C1 segment of cervical spinal cord (tissue), 14 donors: Measurements from ENCODE around the gene KIT.
A peak's percentile ranks its signal among the peaks of the same experiment; 100 is the strongest.

ENCODE experiments used
- DNase-seq, 14 donors: peaks; one replicate each; lab custom pipeline; 2025; lab: John Stamatoyannopoulos, UW

KIT gene

DNA sequence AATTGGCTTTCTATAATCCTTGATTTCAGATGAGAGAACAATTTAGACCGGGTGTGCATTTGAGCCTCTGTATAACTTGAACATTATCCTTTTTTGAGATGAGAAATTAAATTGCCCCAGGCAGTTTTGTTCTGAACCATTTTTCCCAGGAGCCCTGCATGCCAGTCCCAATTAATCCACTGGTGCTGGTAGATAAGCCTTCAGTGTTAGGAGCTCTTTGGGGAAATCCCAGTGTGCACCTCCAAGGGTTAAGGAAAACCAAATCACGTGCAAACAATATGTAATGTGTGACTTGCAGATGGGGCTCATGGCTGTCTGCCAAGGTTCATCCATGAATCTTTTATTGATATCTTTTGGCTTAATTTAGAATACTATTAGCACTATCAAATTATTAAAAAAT is 43.2 kb downstream of the KIT start:
- no peak for DNase-seq

DNA sequence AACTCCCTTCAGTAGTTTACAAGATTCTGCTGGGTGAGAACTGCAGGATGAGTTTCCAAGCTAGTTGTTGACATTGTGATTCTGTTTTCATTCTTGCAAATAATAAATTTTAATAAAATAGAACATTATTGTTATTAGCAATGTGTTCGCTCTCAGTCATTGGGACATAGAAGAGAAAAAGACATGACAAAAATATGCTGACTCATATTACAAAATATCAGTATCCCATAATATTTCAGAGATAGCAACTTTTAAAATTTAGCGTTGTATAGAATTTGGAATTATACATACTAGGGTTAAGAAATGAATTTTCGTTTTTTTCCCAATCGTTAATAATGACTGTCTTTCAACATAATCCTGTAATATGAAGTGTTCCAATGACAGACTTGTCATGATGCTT is 45.4 kb downstream of the KIT start:
- no peak for DNase-seq

DNA sequence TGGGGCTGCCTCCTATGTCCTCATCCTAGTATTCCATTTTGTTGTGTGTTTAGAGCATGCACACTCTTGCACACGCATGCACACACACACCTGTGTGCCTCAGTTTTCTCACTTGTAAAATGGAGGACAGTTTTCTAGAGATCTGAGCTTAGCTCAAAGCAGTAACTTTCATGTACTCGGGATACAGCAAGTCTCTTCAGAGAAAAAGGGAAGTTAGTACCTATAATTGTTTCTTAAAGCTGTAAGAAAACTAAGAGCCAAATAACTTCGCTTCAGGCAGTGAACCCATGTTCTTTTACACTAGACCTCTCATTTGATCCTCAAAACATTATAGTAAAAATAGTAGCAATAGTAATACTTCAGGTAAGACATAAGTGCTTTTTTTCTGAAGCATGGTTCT is 49.6 kb downstream of the KIT start:
- DNase-seq = no peak

DNA sequence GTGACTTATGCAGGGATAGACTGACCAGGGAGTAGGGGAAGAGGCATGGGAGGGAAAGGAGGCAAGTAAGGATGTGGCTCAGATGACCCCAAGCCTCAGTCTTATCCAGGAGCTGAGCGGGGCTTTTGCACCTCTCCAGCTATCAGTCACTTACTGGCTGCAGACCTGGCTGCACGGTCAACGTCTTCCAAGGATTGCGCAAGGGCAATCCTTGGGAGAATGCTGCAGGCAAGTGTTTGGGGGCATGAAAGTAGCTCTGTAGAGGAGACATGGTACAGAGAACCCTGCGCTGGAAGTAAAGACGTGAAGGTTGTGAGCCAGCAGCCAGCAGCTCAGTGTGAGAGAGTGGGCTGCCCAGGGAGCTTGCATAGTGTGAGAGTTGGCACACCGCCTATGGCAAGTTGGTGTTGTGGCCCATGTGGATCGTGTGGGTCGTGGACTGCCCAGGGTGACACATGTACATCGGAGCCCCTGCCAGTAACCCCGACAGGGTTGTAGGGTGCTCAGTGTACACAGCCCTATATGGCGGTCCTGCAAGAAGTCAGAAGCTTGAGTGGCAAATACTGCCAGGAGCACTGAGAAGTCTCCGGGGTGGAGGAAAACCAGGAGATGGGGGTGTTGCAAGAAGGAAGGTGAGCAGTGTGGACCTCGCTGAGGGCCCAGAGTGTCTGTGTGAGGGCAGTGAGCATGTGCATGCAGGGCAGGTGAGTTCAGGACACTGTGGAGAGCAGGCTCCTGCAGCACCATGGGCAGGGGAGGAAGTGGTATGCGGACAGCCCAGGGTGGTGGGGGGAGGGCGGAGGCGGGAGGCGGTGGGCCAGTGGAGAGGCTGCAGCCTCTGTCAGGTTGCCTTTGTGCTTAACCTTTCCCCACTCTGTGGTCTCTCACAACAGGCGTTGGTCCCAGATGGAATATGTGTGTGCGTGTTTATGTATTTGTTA is 50.9 kb downstream of the KIT start:
- DNase-seq = no peak

DNA sequence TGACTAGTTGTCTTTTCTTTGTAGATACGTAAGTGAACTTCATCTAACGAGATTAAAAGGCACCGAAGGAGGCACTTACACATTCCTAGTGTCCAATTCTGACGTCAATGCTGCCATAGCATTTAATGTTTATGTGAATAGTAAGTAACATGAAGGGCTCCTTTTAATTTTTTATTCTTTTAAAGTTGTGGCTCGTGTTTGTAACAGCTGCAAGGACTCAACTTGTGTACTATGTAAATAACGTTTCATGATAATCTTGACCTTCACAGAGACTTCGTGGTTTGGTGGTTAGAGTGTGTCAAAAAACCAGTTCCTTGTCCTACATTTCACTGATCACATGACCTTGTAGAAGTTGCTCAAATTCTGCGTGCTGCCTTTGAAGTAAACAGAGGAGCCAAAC is 51.6 kb downstream of the KIT start:
- DNase-seq = no peak

DNA sequence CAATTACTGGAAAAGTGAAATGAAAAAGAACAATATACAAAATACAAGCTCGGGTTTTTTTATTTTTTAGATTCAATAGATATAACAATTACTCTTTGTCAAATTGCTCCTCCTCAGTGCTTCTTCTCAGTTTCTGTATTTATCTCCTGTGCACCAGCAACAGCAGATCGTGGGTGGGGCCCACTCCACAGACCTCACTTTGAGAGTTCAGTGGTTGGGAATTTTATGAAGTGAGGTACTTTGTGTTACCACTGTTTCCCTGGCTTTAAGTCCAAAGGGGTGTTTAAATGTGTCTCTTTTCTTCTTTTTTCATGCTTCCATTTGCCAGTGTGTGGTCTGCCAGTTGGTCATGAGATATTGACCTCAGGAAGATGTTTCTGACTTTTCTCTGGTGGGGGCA is 54.4 kb downstream of the KIT start:
- DNase-seq = no peak

DNA sequence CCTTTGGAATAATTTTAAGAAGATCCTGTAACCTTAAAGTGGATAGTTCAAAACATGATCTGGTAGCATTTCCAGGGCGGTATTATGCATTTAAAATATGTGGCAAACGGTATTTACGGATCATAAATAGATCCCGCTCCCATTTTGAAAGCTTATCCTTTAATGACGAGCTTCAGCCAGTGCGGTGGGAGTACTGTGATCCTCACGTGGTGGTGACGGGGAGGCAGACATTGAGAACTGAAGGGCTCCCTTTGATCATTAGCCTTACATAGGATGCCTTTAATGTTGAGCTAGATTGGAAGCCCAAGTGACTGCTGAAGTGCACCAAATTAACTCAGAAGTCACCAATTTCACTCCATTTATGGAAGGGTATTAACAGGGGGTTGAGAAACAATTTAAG is 56.9 kb downstream of the KIT start:
- no peak for DNase-seq

DNA sequence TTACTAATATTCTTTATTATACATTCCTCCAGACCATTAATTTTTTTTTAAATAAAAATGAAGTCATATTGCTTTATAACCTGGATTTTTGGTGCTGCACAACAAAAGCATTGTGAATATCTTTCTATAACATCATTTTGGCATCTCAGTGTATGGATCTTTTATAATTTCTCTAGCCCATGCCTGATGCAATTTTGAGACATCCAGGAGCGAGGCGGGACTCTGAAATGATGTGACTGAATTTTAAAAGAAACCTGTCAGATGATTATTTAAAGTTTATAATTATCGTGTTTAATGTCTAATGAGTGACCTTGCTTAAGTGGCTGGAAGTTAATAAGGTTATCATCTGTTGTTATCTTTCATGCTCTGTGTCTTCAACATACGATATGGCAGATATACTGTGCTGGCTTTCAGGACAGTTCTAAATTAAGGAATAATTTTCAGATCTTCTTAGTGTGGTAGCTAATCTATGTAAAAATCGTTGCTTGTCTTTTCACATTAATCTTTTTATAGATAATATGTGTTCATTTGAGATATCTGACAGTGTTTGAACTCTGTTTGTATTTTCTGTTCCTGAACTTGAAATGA is 58.8 kb downstream of the KIT start:
- DNase-seq = no peak

DNA sequence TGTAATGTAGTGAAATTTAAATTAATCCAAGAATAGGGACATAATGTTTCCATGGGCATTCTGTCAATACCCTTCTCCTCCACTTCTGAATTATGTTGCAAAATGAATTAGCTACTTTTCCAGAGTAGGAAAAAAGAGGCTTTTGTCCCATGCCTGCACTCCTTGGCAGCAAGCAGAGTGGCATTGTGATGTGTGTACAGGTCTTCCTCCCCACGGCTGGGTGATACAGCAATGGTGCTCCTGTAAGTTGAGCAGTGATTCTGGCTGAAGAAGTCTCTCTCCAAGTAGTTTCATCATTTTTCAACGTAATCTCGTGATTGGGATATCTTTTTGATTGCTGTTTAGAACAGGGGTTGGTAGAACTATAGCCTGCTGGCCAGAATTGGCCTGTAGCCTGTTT is 59.9 kb downstream of the KIT start:
- peak in 2 of 14 donors; percentile 5 to 27 for DNase-seq

DNA sequence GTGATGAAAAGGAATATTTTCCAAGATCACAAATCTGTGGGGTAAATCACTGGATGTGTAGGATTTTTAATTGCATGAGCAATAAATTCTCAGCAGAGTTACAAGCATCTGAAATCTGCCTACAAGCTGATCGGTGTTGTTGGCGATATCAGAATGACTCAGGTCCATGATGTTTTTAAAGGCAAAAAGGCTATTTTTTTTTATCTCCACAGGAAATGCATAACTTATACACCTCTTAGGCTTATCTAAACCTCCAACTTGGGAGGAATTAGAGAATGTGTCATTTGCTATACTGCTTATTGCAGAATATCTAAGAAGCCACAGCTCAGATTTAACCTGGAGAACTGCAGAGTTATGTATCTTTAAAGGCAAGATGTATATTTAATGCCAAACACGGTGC is 61.6 kb downstream of the KIT start:
- DNase-seq = no peak

DNA sequence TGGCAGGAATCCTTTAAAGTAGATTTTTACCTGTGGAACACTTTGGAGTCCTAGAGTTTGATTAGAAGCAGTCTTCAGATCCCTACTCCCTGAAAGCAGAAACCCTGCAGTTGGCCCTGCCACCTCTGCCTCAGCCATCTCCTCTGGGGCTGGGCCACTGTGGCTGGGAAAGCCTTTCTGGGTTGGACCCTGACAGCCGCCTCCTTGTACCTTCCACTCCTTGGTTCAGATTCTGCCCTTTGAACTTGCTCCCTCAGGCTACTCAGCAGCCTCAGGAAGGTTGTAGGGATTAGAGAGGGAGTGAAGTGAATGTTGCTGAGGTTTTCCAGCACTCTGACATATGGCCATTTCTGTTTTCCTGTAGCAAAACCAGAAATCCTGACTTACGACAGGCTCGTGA is 65.5 kb downstream of the KIT start:
- DNase-seq = no peak

DNA sequence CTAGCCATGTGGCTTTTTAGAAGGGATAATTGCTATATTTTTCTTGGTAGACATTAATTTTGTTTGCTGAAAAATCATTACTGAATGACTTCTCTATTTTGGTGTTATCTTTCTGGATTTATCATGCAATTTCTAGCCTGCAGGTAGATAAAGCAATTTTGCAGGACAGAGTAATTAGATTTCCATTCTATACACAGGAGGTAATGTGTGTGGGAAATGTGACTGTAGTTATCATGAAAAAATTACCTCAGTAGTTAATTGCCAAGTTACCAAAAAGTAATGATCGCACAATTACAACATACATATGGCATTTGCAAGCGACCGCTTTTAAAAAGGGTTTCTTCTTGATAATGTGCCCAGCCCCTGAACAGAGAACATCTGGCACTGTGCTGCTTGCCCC is 66.1 kb downstream of the KIT start:
- DNase-seq = no peak

DNA sequence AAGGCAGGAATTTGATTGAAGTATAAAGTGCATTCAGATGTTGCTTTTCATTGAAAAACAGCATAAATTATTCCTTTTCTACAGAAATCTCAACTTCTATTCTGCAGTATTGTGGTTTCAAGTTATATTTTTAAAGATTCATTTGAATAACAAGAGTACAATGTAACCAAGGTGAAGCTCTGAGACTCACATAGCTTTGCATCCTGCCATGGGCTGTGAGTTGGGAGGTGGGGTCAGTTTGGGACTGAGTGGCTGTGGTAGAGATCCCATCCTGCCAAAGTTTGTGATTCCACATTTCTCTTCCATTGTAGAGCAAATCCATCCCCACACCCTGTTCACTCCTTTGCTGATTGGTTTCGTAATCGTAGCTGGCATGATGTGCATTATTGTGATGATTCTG is 69.2 kb downstream of the KIT start:
- no peak for DNase-seq

DNA sequence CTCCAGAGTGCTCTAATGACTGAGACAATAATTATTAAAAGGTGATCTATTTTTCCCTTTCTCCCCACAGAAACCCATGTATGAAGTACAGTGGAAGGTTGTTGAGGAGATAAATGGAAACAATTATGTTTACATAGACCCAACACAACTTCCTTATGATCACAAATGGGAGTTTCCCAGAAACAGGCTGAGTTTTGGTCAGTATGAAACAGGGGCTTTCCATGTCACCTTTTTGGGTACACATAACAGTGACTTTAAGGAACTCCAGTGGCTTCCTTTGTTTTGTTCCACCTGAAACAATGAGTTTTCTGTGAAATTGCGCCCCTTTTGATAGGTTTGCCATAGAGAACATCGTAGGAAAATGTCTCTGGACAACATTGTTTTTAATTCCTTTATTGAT is 69.6 kb downstream of the KIT start:
- no peak for DNase-seq

DNA sequence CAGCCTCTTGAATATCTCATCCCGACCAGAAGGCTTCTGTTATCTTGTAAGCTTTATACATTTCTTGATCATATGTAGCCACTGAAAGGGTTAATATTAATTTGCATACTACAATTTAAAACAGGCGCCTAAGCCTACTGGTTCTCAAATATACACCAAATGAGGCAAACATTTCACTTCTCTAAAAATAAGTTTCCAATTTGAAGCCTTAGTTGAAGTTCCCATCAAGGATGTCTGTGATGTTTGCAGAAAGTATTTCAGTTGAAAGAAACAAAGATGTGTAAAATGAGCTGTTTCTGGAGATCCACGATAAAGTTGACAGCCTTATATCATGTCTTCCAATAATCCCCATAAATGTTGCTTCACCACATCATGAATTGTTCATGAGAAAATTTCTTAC is 70.6 kb downstream of the KIT start:
- no peak for DNase-seq

DNA sequence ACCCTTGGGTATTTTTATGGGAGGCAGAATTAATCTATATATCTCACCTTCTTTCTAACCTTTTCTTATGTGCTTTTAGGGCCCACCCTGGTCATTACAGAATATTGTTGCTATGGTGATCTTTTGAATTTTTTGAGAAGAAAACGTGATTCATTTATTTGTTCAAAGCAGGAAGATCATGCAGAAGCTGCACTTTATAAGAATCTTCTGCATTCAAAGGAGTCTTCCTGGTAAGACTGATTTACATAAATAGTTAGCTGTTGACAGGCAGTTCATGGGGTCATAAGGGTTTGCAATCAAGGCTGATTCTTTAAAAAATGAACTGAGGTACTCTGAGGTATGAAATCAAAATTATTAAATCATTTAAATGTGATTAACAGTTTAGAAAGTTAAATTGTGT is 71.5 kb downstream of the KIT start:
- no peak for DNase-seq

DNA sequence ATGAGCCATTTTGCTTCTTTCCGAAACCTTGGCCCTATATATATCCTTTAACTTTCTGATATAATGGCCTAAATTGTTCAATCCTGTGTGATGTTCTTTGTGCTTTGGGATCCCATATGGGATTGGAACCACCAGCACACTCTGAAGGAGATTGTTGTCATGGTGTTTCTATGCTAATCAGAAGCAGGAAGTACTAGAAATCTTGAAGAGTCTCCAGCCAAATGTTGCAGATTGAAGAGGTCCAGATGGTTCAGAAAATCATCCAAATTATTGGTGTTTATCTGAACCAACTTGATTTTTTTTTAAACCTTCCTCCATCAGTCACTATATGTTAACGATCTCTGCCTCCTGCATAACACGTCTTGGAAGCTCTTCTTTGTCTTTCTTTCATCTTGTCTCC is 72.8 kb downstream of the KIT start:
- DNase-seq = no peak

DNA sequence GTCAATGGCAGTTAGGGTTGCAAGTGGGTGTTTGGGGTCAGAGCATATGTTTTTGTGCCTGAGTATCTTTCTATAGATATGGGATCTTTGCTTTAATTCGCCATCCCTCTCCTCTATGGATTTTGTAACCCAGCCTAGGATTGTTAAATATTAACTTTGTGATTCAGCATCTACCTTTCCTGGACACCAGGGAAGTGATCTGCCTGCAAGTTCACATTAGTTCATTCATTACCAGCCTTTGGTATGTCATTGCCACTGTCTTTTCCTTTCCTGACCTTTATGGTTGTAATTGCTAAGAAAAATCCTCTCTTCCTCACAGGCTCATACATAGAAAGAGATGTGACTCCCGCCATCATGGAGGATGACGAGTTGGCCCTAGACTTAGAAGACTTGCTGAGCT is 73.8 kb downstream of the KIT start:
- no peak for DNase-seq

DNA sequence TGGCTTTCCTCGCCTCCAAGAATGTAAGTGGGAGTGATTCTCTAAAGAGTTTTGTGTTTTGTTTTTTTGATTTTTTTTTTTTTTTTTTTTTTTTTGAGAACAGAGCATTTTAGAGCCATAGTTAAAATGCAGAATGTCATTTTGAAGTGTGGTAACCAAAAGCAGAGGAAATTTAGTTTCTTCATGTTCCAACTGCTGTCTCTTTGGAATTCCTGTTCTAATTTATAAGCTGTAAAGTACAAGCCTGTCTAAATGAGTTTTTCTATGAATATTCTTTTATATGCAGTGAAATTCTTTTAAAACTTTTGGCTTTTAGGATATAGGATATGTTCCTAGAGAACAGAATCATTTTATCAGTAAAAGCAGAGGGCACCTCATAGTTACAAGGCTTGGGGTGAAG is 74.2 kb downstream of the KIT start:
- DNase-seq = no peak

DNA sequence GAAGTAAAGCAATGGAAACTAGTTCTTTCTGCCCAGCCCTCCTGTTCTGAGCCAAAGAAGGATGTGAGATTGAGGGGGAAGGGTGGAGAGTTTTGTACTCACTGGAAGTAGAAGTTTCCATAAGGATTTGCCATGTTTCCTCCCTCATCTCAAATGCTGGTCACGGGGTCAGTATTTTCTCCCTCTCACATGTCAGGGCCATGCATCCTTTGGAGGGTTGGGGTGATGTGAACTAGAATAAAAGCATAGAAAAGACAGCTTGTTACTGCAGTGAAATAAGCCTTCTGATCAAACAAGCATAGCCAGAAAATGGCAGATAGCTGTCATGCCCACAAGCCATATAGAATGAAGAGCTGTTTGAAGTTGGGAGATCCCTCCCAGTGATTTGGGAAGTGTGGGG is 79.7 kb downstream of the KIT start:
- no peak for DNase-seq

DNA sequence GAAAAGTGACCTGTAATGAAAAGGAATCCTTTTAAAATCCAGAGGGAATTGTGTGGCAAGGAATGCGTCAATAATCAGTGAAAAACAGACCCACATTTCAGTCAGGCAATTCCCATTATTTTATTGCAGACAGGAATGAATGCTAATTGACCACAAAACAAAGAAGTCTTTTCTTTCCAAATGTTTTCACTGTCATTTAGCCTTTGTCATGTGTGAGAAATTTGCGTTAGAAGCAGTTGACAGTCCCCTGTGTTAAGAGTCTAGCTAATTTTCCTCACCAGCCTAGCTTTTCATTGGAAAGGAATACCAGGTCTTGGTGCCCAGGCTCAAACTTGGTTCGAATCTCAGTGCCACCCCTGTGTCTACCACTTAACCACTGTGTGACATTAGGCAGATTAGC is 83.4 kb downstream of the KIT start:
- DNase-seq = peak in 1 of 14 donors; percentile 44

DNA sequence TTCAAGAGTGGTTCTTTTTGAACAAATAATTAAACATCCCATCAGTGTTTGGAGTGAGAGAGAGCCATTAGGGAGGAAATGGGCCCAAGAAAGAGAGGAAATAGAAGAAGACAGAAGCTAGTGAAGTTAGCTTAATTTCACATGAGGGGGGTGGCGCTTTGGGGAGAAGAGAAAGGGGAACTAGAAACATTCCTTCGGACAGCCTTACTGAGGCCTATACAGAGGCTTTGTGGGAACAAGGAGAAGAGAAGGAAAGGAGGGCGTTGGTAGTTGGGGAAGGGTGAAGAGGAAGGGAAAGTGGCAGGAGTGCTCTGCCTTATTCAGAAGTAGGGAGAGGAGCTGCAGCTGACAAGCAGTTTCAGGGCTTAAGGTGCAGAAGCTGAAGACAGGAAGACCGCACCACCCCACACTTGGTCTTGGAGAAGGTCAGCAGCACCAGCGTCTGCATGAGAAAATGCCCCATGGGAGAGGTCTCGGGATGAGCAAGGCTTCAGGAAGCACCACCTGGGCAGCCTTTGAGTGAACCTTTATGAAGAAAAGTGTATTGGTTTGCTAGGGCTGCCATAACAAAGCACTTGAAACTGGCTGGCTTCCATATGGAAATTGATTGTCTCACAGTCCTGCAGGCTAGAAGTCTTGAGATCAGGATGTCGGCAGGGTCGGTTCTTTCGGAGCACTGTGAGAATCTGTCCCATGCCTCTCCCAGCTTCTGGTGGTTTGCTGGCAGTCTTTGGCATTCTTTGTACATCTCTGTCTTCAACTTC is 85.1 kb downstream of the KIT start:
- peak in 1 of 14 donors; percentile 11 for DNase-seq

DNA sequence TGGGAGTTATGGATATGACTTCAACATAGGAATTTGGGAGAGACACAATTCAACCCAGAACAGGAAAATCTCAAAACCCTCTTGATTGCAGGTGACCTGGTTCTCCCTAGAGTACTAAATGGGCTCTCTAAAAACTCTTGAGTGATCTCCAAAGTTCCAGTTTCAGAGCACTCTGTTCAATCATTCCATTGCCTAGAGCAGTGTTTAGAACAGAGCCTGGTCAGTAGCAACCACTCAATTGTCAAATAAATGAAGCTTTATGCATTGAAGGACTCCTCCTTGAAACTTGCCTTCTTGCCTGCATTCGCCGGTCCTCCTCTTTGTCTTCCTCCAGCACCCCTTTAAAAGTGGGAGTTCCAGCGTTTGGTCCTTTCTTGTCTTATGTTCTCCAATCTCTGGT is 85.8 kb downstream of the KIT start:
- no peak for DNase-seq
